GM18868 (cell line): ENCODE results near the gene DDX27.
A peak's percentile ranks its signal among the peaks of the same experiment; 100 is the strongest.

Experiments used
- ATAC-seq: cut with Tn5 transposase; IDR thresholded peaks from one replicate; pipeline ENCODE4 v1.9.1; 2021; ENCODE audit warnings: mild to moderate bottlenecking, moderate library complexity; ENCODE audit not compliant: unreplicated experiment

DDX27 gene

DNA sequence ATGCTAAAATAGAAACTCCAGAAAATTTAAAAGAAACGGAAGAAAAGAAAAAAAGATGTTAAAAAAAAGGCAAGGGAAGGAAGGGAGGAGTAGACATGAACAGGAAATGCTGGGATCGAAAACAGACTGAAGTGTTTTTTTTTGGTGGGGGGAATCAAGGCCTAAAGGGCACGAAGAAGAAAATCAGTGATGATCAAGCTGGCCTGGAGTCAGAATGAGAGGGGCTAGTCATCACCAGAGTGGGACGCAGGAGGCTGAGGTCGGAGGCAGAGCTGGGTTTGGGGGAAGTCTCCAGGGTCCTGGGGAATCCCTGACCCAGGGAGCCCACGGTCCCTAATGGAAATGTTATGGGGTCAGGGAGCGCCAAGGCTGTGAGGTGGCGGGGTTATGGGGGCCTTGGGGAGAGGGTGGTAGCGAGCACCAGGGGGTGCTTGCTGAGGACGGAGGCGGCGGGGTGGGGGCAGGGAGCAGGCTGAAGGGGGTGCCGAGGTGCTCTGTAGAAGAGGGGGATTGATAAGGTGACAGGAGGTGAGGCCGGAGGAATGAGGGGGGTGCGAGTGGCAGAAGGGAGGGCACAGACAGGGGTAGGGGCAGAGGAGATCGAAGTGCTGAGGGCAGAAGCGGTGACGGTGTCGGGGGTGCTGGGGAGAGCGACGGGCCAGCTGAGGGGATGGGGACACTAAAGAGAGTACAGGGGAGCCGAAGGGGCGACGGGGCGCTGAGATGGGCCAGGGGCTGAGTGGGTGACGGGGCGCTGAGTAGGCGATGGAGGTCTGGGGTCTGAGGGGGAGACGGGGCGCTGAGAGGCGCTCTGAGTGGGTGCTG lies 58.0 kb downstream of the DDX27 start:
- no peak for ATAC-seq

DNA sequence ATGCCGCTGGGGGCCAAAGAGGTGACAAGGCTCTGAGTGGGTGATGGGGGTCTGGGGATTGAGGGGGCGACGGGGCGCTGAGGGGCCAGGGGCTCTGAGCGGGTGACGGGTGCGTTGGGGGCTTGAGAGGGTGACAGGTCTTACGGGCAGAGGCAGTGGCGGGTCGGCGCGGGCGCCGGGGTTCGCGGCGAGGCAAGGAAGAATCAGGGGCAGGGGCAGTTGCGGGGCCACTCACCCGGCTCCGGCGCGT lies 58.5 kb downstream of the DDX27 start:
- no peak for ATAC-seq

GRCh38 chr20:49278036-49278817 lies 59.0 kb downstream of the DDX27 start, which contains the start of gene ZNFX1:
Gene ZNFX1, minus strand, starts transcription at chr20:49278057. Its CDS starts 2,218 bp downstream, at chr20:49275839.
- peak; percentile 83 for ATAC-seq

- no peak for ATAC-seq
Observed at GRCh38 chr20:49278818-49279676, 59.8 kb downstream of the DDX27 start.

- ATAC-seq, result no peak
Observed at GRCh38 chr20:49279677-49280462, 60.7 kb downstream of the DDX27 start.

DNA sequence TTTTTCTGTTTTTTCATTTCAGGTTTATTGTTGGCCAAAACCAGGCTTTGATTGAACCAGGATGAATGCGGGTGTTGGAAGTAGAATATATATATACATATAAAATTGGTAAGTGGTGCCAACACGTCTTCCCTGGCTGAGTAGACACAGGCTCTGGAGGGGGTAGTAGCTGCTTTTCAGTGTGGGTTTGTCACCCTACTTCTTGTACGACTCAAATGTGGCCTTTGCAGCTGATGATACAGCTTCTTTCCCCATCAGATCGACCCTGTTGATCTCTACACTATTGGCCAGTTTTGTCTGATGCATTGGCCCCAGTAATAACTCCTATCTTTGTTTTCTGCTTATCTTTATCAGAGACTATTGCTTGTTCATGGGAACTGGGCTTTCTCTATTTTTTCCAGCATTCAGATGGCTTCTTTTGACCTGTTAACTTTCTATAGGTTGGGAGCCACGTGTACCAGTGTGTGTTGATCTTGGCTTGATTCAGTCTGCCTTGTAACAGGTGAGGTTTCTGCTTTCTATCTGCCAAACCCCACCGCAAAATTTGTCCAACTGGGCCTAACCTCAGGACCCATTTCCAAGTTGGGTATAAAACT lies 61.3 kb downstream of the DDX27 start:
- no peak for ATAC-seq

- ATAC-seq, result no peak
Observed at GRCh38 chr20:49281059-49281912, 62.1 kb downstream of the DDX27 start.

GRCh38 chr20:49281913-49282467 lies 62.8 kb downstream of the DDX27 start:
- ATAC-seq, result no peak

DNA sequence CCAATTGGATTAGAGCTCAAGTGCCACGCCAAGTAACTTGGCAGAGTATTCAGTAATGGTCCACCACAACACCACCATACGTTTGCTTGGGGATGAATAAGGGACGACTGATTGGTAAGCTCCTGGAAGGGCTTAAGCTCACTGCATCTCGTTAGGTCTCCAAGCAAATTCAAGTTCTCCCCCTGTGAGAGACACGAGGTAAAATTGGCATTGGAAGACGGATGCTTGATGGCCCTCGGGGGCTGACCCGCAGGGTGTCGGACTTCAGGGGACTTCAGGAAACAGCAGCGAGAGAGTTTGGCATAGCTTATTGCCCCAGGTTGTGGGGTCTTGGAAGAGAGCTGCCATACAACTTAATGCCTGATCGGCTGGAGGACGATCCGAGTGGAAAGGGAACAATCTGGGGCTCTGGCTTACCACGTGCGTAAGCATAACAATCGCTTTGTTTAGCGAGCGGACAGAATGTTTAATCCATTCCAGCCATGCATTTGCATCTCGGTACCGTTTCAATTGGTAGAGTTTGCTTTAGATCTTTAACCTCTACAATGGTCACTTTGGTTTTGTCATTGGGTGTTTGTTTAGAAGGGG lies 63.5 kb downstream of the DDX27 start:
- ATAC-seq, result no peak

DNA sequence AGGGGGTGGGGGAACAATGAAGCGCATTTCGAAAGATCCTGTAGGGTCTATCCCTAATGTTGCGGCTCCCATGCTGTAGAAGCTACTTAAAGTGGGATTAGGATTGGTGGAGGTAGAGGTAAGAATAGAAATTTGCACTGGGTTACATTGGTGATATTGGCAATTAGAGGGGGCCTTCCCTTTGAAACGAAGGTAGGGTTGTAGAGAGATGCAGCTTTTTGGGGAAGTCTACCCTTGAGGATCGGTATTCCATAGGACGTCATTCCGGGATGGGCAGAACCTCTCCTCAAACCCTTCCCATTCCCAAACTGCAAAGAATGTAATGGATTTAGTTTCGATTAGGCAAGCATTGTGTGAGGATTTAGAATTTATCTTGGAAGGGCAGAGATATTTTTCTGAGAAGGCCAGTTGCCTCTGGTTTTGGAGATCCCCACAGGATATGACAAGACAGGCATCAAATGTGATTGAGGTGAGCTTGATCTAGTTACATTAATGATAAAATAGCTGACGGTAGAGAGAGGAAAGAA lies 64.0 kb downstream of the DDX27 start:
- ATAC-seq, result no peak

GRCh38 chr20:49283703-49284625 lies 64.7 kb downstream of the DDX27 start:
- no peak for ATAC-seq

DNA sequence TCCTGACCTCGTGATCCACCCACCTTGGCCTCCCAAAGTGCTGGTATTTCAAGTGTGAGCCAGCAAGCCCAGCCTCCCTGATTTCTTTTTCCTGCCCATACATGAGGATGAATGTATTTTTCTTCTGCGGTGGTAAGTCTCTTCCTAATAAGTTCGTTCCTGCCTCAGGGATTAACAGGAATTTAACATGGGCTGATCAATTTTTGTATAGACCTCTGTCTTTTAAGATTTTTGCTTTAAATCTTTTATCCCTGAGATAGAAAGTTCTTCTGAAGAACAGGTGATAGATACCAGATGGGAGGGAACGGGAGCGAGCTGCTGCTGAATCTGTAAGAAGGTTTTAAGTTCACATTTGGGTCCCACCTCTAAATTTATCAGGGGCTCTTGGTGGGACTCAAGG lies 65.6 kb downstream of the DDX27 start:
- no peak for ATAC-seq

GRCh38 chr20:49285233-49285668 lies 66.0 kb downstream of the DDX27 start:
- no peak for ATAC-seq

- ATAC-seq, result no peak
Observed at GRCh38 chr20:49285813-49286494, 66.7 kb downstream of the DDX27 start.

- no peak for ATAC-seq
Observed at GRCh38 chr20:49286689-49287551, 67.7 kb downstream of the DDX27 start.
